Esophagus squamous epithelium (tissue), 4 donors: Measurements from ENCODE around the gene CFC1B.
"Not testable (repeated sequence)": the region's sequence is repeated elsewhere in the genome, so short reads cannot be mapped to it uniquely, and the experiment has no call there.

ENCODE experiments used
- CTCF ChIP-seq, 6 experiments: fragments of 450-650 bp in 4 of 6; fragments of 200-600 bp in 2 of 6; sonication (generic) in 2 of 6; IDR thresholded peaks; one replicate each; pipeline ENCODE4 v1.5.1; 2016 to 2019; ENCODE audit warnings: antibody characterized with exemption in 6 of 6, mild to moderate bottlenecking in 4 of 6, moderate library complexity in 4 of 6
- POLR2A ChIP-seq, 4 donors: fragments of 450-650 bp; IDR thresholded peaks; one replicate each; pipeline ENCODE4 v1.6.1; 2017; ENCODE audit warnings: antibody characterized with exemption in 4 of 4, mild to moderate bottlenecking in 4 of 4, moderate library complexity in 3 of 4

GRCh38 chr2:130531225-130531624 lies 10.2 kb downstream of the CFC1B start:
- TF ChIP-seq CTCF, POLR2A (IDR thresholded peaks at IDR 0.05): not testable (repeated sequence)
